ENCODE measurements around the gene WDR13. TPM values are rescaled to one million over a fixed set of nuclear protein-coding genes. Genes with fewer than 3 reads are reported as not detected.
A peak's percentile ranks its signal among the peaks of the same experiment; 100 is the strongest.

Gene WDR13
- polyA plus RNA-seq, 4 donors, result 105 to 326 (median 213) TPM

DNA sequence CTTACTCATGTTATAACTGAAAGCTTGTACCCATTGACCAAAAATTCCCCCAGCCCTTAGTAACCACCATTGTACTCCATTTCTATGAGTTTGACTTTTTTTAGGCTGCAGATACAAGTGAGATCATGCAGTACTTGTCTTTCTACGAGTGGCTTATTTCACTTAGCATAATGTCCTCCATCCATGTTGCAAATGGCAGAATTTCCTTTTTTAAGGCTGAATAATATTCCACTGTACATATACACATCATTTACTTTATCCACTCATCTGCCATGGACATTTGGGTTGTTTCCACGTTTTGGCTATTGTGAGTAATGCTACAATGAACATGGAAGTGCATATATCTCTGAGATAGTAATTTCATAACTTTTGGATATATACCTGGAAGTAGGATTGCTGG lies 12.6 kb upstream of the WDR13 start:
- Histone ChIP-seq H3K4me1 (ENCODE audit: control insufficient read depth in 3 of 3, insufficient read depth in 2 of 3, low read depth in 1 of 3, low read length in 2 of 3) (no peaks in the 10 kb centered on the region), H3K27me3 (ENCODE audit: control insufficient read depth in 3 of 3, insufficient read depth in 3 of 3, low read length in 3 of 3) (no peaks in the 10 kb centered on the region), H3K4me3 (ENCODE audit: low read depth in 1 of 3, low read length in 3 of 3) (no peak overlapping the region), H3K27ac (ENCODE audit: low read depth in 1 of 3, low read length in 2 of 3) (no peak overlapping the region), H3K9me3 (ENCODE audit: control insufficient read depth in 2 of 2, insufficient read depth in 1 of 2, low read depth in 1 of 2, low read length in 1 of 2) (no peaks in the 10 kb centered on the region), H3K36me3 (ENCODE audit: control insufficient read depth in 3 of 3, insufficient read depth in 2 of 3, low read depth in 1 of 3, low read length in 3 of 3) (peaks cover 0 to 3% (median 2%) of the 10 kb centered on the region in 3 donors)
- 49 to 71% (median 56%) methylated on average over 2 of the region's 2 CpGs for WGBS, 3 donors
- FAIRE-seq (no peak), DNase-seq (no peak)

DNA sequence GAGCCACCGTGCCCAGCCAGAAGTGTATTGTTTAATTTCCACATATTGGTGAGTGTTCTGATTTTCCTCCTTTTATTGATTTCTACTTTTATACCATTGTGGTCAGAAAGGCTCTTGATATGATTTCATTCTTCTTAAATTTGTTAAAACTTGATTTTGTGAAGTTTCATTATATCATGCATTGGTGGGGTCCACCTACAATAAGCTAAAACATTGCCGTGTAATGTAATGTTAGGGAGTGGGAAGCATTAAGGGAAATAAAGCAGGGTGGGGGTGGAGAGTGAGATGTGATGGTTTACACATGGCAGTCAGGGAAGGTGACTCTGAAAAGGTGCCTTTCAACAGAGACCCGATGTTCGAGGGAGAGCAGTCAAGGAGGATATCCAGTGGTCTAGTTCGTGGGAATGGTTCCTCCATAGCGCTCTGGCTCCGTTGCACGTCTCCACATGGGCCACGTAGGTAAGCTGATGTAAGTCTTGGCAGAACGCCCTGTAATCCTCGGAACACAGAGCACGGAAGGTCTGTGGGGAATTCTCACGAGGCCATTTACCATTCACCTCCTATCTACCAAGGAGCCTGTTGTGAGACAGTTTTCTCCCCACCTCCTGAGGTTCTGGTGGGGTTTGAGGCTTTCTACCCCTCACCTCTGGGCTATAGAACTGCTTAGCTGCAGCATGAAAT lies 7.7 kb upstream of the WDR13 start:
- Histone ChIP-seq H3K36me3 (ENCODE audit: control insufficient read depth in 3 of 3, insufficient read depth in 2 of 3, low read depth in 1 of 3, low read length in 3 of 3) (no peaks in the 10 kb centered on the region), H3K27ac (ENCODE audit: low read depth in 1 of 3, low read length in 2 of 3) (no peak overlapping the region), H3K4me1 (ENCODE audit: control insufficient read depth in 3 of 3, insufficient read depth in 2 of 3, low read depth in 1 of 3, low read length in 2 of 3) (no peaks in the 10 kb centered on the region), H3K9me3 (ENCODE audit: control insufficient read depth in 2 of 2, insufficient read depth in 1 of 2, low read depth in 1 of 2, low read length in 1 of 2) (no peaks in the 10 kb centered on the region), H3K27me3 (ENCODE audit: control insufficient read depth in 3 of 3, insufficient read depth in 3 of 3, low read length in 3 of 3) (no peaks in the 10 kb centered on the region), H3K4me3 (ENCODE audit: low read depth in 1 of 3, low read length in 3 of 3) (no peak overlapping the region)
- DNase-seq, result peak in 1 of 2 donors; percentile 47
- no peak for FAIRE-seq
- WGBS, 3 donors, result 57 to 75% (median 62%) methylated on average over 7 to 13 of the region's 13 CpGs

DNA sequence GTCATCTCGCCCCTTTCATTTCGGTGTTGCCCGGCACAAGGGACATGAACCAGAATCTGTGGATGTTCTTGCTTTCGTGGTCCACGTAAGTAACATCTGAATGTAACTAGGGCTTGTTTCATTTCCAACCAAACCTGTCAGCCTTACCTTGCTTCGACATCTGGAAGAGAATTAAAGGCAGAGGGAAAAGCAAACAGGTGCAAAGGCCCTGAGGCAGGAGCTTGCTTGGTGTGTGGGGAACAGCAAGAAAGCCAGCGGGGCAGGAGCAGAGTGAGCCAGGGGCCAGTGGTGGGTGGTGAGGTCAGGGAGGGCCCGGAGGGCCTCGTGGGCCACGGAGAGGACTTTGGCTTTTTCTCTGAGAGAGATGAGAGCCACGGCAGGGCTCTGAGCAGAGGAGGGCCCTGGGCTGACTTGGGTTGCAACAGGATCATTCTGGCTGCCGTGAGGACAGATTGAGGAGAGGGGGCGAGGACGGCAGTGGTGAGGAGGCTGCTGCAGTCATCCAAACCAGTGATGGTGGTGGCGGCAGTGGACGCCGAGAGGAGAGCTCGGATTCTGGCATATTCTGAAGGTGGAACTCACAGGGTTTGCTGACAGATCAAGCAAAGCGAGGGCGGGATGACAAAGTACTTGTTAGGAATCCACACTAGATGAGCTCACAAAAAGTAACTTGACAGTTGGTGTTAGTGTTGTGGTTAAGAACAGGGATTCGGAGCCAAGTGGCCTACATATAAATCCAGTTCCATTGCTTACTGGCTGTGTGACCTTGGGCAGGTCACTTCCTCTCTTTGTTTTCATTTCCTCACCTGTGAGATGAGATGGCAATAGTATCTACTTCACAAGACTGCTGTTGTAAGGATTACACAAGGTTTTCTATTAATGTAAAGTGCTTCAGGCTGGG lies 6.8 kb upstream of the WDR13 start:
- Histone ChIP-seq H3K4me1 (ENCODE audit: control insufficient read depth in 3 of 3, insufficient read depth in 2 of 3, low read depth in 1 of 3, low read length in 2 of 3) (no peaks in the 10 kb centered on the region), H3K4me3 (ENCODE audit: low read depth in 1 of 3, low read length in 3 of 3) (no peak overlapping the region), H3K27me3 (ENCODE audit: control insufficient read depth in 3 of 3, insufficient read depth in 3 of 3, low read length in 3 of 3) (no peaks in the 10 kb centered on the region), H3K9me3 (ENCODE audit: control insufficient read depth in 2 of 2, insufficient read depth in 1 of 2, low read depth in 1 of 2, low read length in 1 of 2) (no peaks in the 10 kb centered on the region), H3K27ac (ENCODE audit: low read depth in 1 of 3, low read length in 2 of 3) (peak overlapping the region in 2 of 3 donors; percentile 46 to 79), H3K36me3 (ENCODE audit: control insufficient read depth in 3 of 3, insufficient read depth in 2 of 3, low read depth in 1 of 3, low read length in 3 of 3) (no peaks in the 10 kb centered on the region)
- WGBS, 3 donors, result 83 to 98% (median 89%) methylated on average over 14 to 21 of the region's 21 CpGs
- FAIRE-seq, result no peak
- DNase-seq, result no peak

DNA sequence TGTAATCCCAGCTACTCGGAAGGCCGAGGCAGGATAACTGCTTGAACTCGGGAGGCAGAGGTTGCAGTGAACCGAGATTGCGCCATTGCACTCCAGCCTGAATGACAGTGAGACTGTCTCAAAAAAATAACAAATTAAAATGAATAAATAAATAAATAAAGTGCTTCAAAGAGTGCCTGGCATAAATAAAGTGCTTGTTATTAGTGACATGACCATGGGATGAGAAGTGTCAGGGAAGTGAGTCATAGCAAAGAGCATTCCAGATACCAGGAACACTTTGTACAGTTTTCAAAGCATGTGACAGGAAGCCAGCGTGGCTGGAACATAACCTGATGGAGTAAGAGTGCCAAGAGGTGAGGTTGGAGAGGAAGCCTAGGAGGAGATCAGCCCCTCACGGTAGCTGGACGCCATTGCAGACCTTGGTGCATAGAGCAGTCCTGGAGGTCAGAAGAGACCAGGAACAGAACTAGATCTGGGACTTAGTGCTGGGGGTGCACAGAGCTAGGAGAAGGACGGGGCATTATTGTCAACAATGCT lies 6.0 kb upstream of the WDR13 start:
- no peak for FAIRE-seq

DNA sequence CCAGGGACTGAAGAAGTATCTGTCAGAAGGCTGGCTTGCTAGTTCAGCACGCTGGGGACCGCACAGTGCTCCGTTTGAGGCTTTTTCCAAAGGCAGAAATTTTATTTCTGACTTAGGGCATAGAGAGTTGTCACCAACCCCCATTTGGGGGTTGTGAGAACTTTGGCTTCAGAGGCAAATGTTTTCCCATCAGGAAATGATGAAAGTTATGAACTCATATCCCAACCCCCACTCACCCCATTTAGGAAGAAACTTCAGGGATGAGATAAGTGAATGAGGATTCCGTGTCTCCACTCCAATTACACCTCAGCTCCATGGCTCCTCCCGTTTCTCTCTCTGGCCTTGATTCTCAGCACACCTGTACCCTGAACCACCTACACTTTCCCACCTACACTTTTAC lies 4.3 kb upstream of the WDR13 start:
- Histone ChIP-seq H3K36me3 (ENCODE audit: control insufficient read depth in 3 of 3, insufficient read depth in 2 of 3, low read depth in 1 of 3, low read length in 3 of 3) (no peaks in the 10 kb centered on the region), H3K4me3 (ENCODE audit: low read depth in 1 of 3, low read length in 3 of 3) (no peak overlapping the region), H3K27me3 (ENCODE audit: control insufficient read depth in 3 of 3, insufficient read depth in 3 of 3, low read length in 3 of 3) (no peaks in the 10 kb centered on the region), H3K27ac (ENCODE audit: low read depth in 1 of 3, low read length in 2 of 3) (no peak overlapping the region), H3K9me3 (ENCODE audit: control insufficient read depth in 2 of 2, insufficient read depth in 1 of 2, low read depth in 1 of 2, low read length in 1 of 2) (no peaks in the 10 kb centered on the region), H3K4me1 (ENCODE audit: control insufficient read depth in 3 of 3, insufficient read depth in 2 of 3, low read depth in 1 of 3, low read length in 2 of 3) (no peaks in the 10 kb centered on the region)
- DNase-seq (no peak), FAIRE-seq (no peak)
- WGBS, 3 donors, result 69 to 78% (median 72%) methylated on average over 5 of the region's 5 CpGs

More for the DNA sequence above, 6.0 kb upstream of the WDR13 start:
- H3K36me3 ChIP-seq (ENCODE audit: control insufficient read depth in 3 of 3, insufficient read depth in 2 of 3, low read depth in 1 of 3, low read length in 3 of 3), result no peaks in the 10 kb centered on the region
- DNase-seq, result peak; percentile 41 to 73
- H3K4me3 ChIP-seq (ENCODE audit: low read depth in 1 of 3, low read length in 3 of 3), result no peak overlapping the region
- H3K9me3 ChIP-seq (ENCODE audit: control insufficient read depth in 2 of 2, insufficient read depth in 1 of 2, low read depth in 1 of 2, low read length in 1 of 2), result no peaks in the 10 kb centered on the region
- 66 to 69% (median 68%) methylated on average over 9 of the region's 9 CpGs for WGBS, 3 donors
- H3K4me1 ChIP-seq (ENCODE audit: control insufficient read depth in 3 of 3, insufficient read depth in 2 of 3, low read depth in 1 of 3, low read length in 2 of 3), result no peaks in the 10 kb centered on the region
- no peaks in the 10 kb centered on the region for H3K27me3 ChIP-seq (ENCODE audit: control insufficient read depth in 3 of 3, insufficient read depth in 3 of 3, low read length in 3 of 3)
- peak overlapping the region in 1 of 3 donors; percentile 83 for H3K27ac ChIP-seq (ENCODE audit: low read depth in 1 of 3, low read length in 2 of 3)

DNA sequence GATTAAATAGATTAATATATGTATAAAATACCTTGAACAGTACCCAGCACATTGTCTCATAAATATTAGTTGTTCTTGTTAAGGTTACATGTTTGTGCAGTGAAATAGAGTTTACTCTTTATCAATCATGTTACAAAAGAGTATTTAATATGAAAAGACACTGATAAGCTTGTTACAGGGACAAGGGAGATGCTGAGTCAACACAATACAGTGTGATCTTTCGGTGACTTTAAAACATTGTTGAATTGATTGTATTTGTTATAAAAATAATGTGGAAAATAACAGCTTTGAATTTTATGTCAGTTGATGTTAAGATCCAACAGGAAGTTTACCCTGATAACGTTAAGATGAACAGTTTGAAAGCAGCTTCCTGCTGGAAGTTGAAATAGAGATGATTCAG lies 1.4 kb upstream of the WDR13 start:
- WGBS, 3 donors, result 28 to 47% (median 43%) methylated on average over 2 of the region's 2 CpGs
- Histone ChIP-seq H3K27ac (ENCODE audit: low read depth in 1 of 3, low read length in 2 of 3) (no peak overlapping the region), H3K4me1 (ENCODE audit: control insufficient read depth in 3 of 3, insufficient read depth in 2 of 3, low read depth in 1 of 3, low read length in 2 of 3) (peaks cover 0 to 6% (median 0%) of the 10 kb centered on the region in 3 donors), H3K27me3 (ENCODE audit: control insufficient read depth in 3 of 3, insufficient read depth in 3 of 3, low read length in 3 of 3) (no peaks in the 10 kb centered on the region), H3K36me3 (ENCODE audit: control insufficient read depth in 3 of 3, insufficient read depth in 2 of 3, low read depth in 1 of 3, low read length in 3 of 3) (peaks cover 0 to 25% (median 5%) of the 10 kb centered on the region in 3 donors), H3K9me3 (ENCODE audit: control insufficient read depth in 2 of 2, insufficient read depth in 1 of 2, low read depth in 1 of 2, low read length in 1 of 2) (no peaks in the 10 kb centered on the region), H3K4me3 (ENCODE audit: low read depth in 1 of 3, low read length in 3 of 3) (no peak overlapping the region)
- DNase-seq (no peak), FAIRE-seq (no peak)

DNA sequence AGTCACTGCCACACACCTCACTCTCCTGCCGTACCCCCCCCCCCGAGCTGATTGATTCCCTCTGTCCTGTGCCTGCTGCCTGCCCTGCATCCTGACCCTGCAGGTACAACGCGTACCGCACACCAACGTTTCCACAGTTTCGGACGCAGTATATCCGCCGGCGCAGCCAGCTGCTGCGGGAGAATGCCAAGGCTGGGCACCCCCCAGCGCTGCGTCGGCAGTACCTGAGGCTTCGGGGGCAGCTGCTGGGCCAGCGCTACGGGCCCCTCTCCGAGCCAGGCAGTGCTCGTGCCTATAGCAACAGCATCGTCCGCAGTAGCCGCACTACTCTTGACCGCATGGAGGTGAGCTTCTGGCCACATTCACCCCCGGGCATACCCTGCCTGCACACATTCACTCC lies 1.3 kb downstream of the WDR13 start:
- 89 to 91% (median 90%) methylated on average over 19 to 25 of the region's 25 CpGs for WGBS, 3 donors
- Histone ChIP-seq H3K36me3 (ENCODE audit: control insufficient read depth in 3 of 3, insufficient read depth in 2 of 3, low read depth in 1 of 3, low read length in 3 of 3) (peaks cover 5 to 42% (median 6%) of the 10 kb centered on the region in 3 donors), H3K4me1 (ENCODE audit: control insufficient read depth in 3 of 3, insufficient read depth in 2 of 3, low read depth in 1 of 3, low read length in 2 of 3) (peaks cover 0 to 6% (median 0%) of the 10 kb centered on the region in 3 donors), H3K27me3 (ENCODE audit: control insufficient read depth in 3 of 3, insufficient read depth in 3 of 3, low read length in 3 of 3) (no peaks in the 10 kb centered on the region), H3K9me3 (ENCODE audit: control insufficient read depth in 2 of 2, insufficient read depth in 1 of 2, low read depth in 1 of 2, low read length in 1 of 2) (no peaks in the 10 kb centered on the region), H3K27ac (ENCODE audit: low read depth in 1 of 3, low read length in 2 of 3) (peak overlapping the region in 1 of 3 donors; percentile 98), H3K4me3 (ENCODE audit: low read depth in 1 of 3, low read length in 3 of 3) (peak overlapping the region in 1 of 3 donors; percentile 91)
- DNase-seq (no peak), FAIRE-seq (no peak)

DNA sequence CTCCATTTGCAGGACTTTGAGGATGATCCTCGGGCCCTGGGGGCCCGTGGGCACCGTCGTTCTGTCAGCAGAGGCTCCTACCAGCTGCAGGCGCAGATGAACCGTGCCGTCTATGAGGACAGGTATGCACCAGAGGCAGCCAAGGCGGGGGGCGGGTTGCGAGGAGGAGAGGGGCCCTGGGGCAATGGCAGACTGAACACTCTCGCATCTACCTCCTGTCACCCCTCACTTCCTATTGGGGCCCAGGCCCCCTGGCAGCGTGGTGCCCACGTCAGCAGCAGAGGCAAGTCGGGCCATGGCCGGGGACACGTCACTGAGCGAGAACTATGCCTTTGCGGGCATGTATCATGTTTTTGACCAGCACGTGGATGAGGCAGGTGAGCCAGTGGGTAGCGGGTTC lies 2.0 kb downstream of the WDR13 start:
- Histone ChIP-seq H3K36me3 (ENCODE audit: control insufficient read depth in 3 of 3, insufficient read depth in 2 of 3, low read depth in 1 of 3, low read length in 3 of 3) (peaks cover 5 to 48% (median 6%) of the 10 kb centered on the region in 3 donors), H3K9me3 (ENCODE audit: control insufficient read depth in 2 of 2, insufficient read depth in 1 of 2, low read depth in 1 of 2, low read length in 1 of 2) (no peaks in the 10 kb centered on the region), H3K4me1 (ENCODE audit: control insufficient read depth in 3 of 3, insufficient read depth in 2 of 3, low read depth in 1 of 3, low read length in 2 of 3) (peaks cover 0 to 6% (median 0%) of the 10 kb centered on the region in 3 donors), H3K27me3 (ENCODE audit: control insufficient read depth in 3 of 3, insufficient read depth in 3 of 3, low read length in 3 of 3) (no peaks in the 10 kb centered on the region), H3K27ac (ENCODE audit: low read depth in 1 of 3, low read length in 2 of 3) (no peak overlapping the region), H3K4me3 (ENCODE audit: low read depth in 1 of 3, low read length in 3 of 3) (no peak overlapping the region)
- 92 to 95% (median 94%) methylated on average over 16 to 20 of the region's 20 CpGs for WGBS, 3 donors
- FAIRE-seq, result no peak
- no peak for DNase-seq

Measured in small intestine (tissue), 7 donors.